SK-N-MC (cell line): Measurements from ENCODE around the gene WDR91.

ENCODE experiments used
- DNase-seq: peaks from one replicate; pipeline ENCODE4 v3.0.0-alpha.2; 2011; ENCODE audit warnings: low read depth, low spot score
- H3K27ac ChIP-seq: fragments of 200-600 bp; sonication (generic); 2 replicates; pipeline ENCODE4 v1.5.1; 2016; ENCODE audit warnings: mixed run types
- H3K36me3 ChIP-seq: fragments of 200-600 bp; sonication (generic); 2 replicates; pipeline ENCODE4 v1.6.1; 2017; ENCODE audit warnings: antibody characterized with exemption, low read length, mixed read lengths; ENCODE audit not compliant: insufficient read depth
- H3K4me3 ChIP-seq: fragments of 200-600 bp; sonication (generic); 2 replicates; pipeline ENCODE4 v1.5.1; 2016
- H3K9ac ChIP-seq: fragments of 200-600 bp; sonication (generic); 2 replicates; pipeline ENCODE4 v1.8.0; 2017; ENCODE audit warnings: mixed run types, mixed read lengths; ENCODE audit not compliant: insufficient read length
- H3K9me3 ChIP-seq: fragments of 200-600 bp; sonication (generic); 2 replicates; pipeline ENCODE4 v1.6.1; 2017; ENCODE audit warnings: low read depth, mild to moderate bottlenecking, antibody characterized with exemption, low read length, moderate library complexity, mixed read lengths
- EZH2 ChIP-seq: fragments of 200-600 bp; sonication (generic); IDR thresholded peaks from one replicate; pipeline ENCODE4 v1.6.1; 2017; ENCODE audit warnings: antibody characterized with exemption
- FOXP2 ChIP-seq: optimal IDR thresholded peaks from 2 replicates; pipeline ENCODE3; 2011; ENCODE audit warnings: mild to moderate bottlenecking, moderate library complexity; ENCODE audit not compliant: insufficient read depth; ENCODE audit errors: extremely low read length, control extremely low read depth
- POLR2AphosphoS5 ChIP-seq: IDR thresholded peaks from 2 replicates; pipeline ENCODE4 v1.6.1; 2012; ENCODE audit warnings: mild to moderate bottlenecking, low read depth, low read length, borderline replicate concordance

The WDR91 gene

GRCh38 chr7:135170274-135170997, 40.9 kb downstream of the WDR91 start, which contains the start of gene CYREN:
TSS of gene CYREN (minus strand) at chr7:135170707. CDS start at chr7:135168922, 1,785 bp downstream.
- no peak for DNase-seq
- Histone ChIP-seq H3K36me3 (peaks cover 32% of the 10 kb centered on the region), H3K9me3 (no peaks in the 10 kb centered on the region), H3K4me3 (peak within 1 kb of the TSS; percentile 93), H3K9ac (peak within 1 kb of the TSS; percentile 96), H3K27ac (peak within 1 kb of the TSS; percentile 94)
- TF ChIP-seq EZH2 (no peak), FOXP2 (peak; percentile 75), POLR2AphosphoS5 (peak; percentile 82)

- peak overlapping the region; percentile 94 for H3K27ac ChIP-seq
- no peaks in the 10 kb centered on the region for H3K9me3 ChIP-seq
- H3K9ac ChIP-seq = peak overlapping the region; percentile 96
- peak overlapping the region; percentile 93 for H3K4me3 ChIP-seq
- TF ChIP-seq FOXP2 = no peak
- TF ChIP-seq POLR2AphosphoS5 = no peak
- no peak for TF ChIP-seq EZH2
- peaks cover 35% of the 10 kb centered on the region for H3K36me3 ChIP-seq
- DNase-seq = no peak
These were observed 41.4 kb downstream of the WDR91 start for GRCh38 chr7:135169964-135170273.

GRCh38 chr7:135169141-135169963, 42.0 kb downstream of the WDR91 start:
- Histone ChIP-seq H3K9ac (peak overlapping the region; percentile 96), H3K36me3 (peaks cover 35% of the 10 kb centered on the region), H3K4me3 (peak overlapping the region; percentile 93), H3K9me3 (no peaks in the 10 kb centered on the region), H3K27ac (peak overlapping the region; percentile 94)
- TF ChIP-seq POLR2AphosphoS5 = no peak
- TF ChIP-seq EZH2 = no peak
- no peak for TF ChIP-seq FOXP2
- DNase-seq = no peak

- Histone ChIP-seq H3K9ac (no peak overlapping the region), H3K9me3 (no peaks in the 10 kb centered on the region), H3K4me3 (no peak overlapping the region), H3K27ac (no peak overlapping the region), H3K36me3 (peaks cover 35% of the 10 kb centered on the region)
- DNase-seq = no peak
- TF ChIP-seq POLR2AphosphoS5 (no peak), FOXP2 (no peak), EZH2 (no peak)
These were observed 42.7 kb downstream of the WDR91 start for GRCh38 chr7:135168489-135169140.

- Histone ChIP-seq H3K9me3 (no peaks in the 10 kb centered on the region), H3K27ac (no peak overlapping the region), H3K4me3 (no peak overlapping the region), H3K9ac (no peak overlapping the region), H3K36me3 (peaks cover 35% of the 10 kb centered on the region)
- TF ChIP-seq FOXP2 = no peak
- no peak for TF ChIP-seq EZH2
- TF ChIP-seq POLR2AphosphoS5 = no peak
- DNase-seq = no peak
These were observed 43.3 kb downstream of the WDR91 start for GRCh38 chr7:135168001-135168400.

GRCh38 chr7:135167365-135167917, 43.9 kb downstream of the WDR91 start:
- Histone ChIP-seq H3K36me3 (peaks cover 35% of the 10 kb centered on the region), H3K9ac (no peak overlapping the region), H3K27ac (no peak overlapping the region), H3K9me3 (no peaks in the 10 kb centered on the region), H3K4me3 (no peak overlapping the region)
- TF ChIP-seq FOXP2 (no peak), POLR2AphosphoS5 (no peak), EZH2 (no peak)
- no peak for DNase-seq

- H3K27ac ChIP-seq = no peak overlapping the region
- H3K9ac ChIP-seq = no peak overlapping the region
- H3K36me3 ChIP-seq = peaks cover 35% of the 10 kb centered on the region
- TF ChIP-seq EZH2 = no peak
- no peak for TF ChIP-seq POLR2AphosphoS5
- no peak for TF ChIP-seq FOXP2
- H3K9me3 ChIP-seq = no peaks in the 10 kb centered on the region
- H3K4me3 ChIP-seq = no peak overlapping the region
- no peak for DNase-seq
These were observed 44.9 kb downstream of the WDR91 start for GRCh38 chr7:135166338-135166990.

- Histone ChIP-seq H3K9ac (no peak overlapping the region), H3K36me3 (peaks cover 35% of the 10 kb centered on the region), H3K9me3 (no peaks in the 10 kb centered on the region), H3K4me3 (no peak overlapping the region), H3K27ac (no peak overlapping the region)
- no peak for DNase-seq
- no peak for TF ChIP-seq EZH2
- no peak for TF ChIP-seq POLR2AphosphoS5
- no peak for TF ChIP-seq FOXP2
These were observed 45.5 kb downstream of the WDR91 start for GRCh38 chr7:135165862-135166261.
